ENCODE measurements around the gene PCSK5.

GRCh38 chr9:75858497-75859092, 31.9 kb upstream of the PCSK5 start:
- no peak for TF ChIP-seq EGR1 (IDR thresholded peaks at IDR 0.05)
- no peak for TF ChIP-seq REST (IDR thresholded peaks at IDR 0.05; ENCODE audit: low read depth)
- no peak for TF ChIP-seq TCF12 (IDR thresholded peaks at IDR 0.05; ENCODE audit: low read depth)
- no peak for TF ChIP-seq RAD21 (IDR thresholded peaks at IDR 0.05; ENCODE audit: low read depth)
- TF ChIP-seq, protein P1, sequence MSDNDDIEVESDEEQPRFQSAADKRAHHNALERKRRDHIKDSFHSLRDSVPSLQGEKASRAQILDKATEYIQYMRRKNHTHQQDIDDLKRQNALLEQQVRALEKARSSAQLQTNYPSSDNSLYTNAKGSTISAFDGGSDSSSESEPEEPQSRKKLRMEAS (IDR thresholded peaks at IDR 0.05): no peak
- no peak for TF ChIP-seq YY1 (IDR thresholded peaks at IDR 0.05; ENCODE audit: low read depth)
- TF ChIP-seq CEBPB (IDR thresholded peaks at IDR 0.05): no peak
- no peak for TF ChIP-seq CREB1 (IDR thresholded peaks at IDR 0.05; ENCODE audit: low read depth)
- no peak for TF ChIP-seq TAF1 (IDR thresholded peaks at IDR 0.05; ENCODE audit: low read depth)
- no peak for TF ChIP-seq TEAD4 (IDR thresholded peaks at IDR 0.05)
- no peak for TF ChIP-seq USF1 (IDR thresholded peaks at IDR 0.05)
- no peak for TF ChIP-seq ZBTB7A (IDR thresholded peaks at IDR 0.05; ENCODE audit: low read depth)
- TF ChIP-seq EP300 (IDR thresholded peaks at IDR 0.05; ENCODE audit: borderline replicate concordance): no peak

All from Ishikawa (cell line).